ENCODE results near the gene MORF4L1.
"Not testable (repeated sequence)": the region's sequence is repeated elsewhere in the genome, so short reads cannot be mapped to it uniquely, and the experiment has no call there.

Gene MORF4L1

DNA sequence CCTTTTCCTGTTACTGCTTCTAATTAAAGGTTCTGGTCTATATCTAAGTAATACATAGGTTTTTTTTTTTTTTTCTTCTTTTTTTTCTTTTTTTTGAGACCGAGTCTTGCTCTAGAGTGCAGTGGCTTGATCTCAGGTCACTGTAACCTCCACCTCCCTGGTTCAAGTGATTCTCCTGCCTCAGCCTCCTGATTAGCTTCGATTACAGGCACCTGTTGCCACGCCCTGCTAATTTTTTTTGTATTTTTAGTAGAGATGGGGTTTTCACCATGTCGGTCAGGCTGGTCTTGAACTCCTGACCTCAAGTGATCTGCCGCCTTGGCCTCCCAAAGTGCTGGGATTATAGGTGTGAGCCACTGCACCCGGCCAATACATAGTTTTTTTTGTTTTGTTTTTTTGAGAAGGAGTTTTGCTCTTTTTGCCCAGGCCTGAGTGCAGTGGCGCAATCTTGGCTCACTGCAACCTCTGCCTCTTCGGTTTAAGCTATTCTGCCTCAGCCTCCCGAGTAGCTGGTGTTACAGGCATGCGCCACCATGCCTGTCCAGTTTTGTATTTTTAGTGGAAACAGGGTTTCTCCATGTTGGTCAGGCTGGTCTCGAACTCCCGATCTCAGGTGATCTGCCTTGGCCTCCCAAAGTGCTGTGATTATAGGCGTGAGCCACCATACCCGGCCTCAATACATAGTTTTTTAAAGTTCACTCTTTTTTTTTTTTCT lies 28.3 kb downstream of the MORF4L1 start:
- DNase-seq (ENCODE audit: low read depth in 1 of 2, low spot score in 1 of 2), result not testable (repeated sequence)

DNA sequence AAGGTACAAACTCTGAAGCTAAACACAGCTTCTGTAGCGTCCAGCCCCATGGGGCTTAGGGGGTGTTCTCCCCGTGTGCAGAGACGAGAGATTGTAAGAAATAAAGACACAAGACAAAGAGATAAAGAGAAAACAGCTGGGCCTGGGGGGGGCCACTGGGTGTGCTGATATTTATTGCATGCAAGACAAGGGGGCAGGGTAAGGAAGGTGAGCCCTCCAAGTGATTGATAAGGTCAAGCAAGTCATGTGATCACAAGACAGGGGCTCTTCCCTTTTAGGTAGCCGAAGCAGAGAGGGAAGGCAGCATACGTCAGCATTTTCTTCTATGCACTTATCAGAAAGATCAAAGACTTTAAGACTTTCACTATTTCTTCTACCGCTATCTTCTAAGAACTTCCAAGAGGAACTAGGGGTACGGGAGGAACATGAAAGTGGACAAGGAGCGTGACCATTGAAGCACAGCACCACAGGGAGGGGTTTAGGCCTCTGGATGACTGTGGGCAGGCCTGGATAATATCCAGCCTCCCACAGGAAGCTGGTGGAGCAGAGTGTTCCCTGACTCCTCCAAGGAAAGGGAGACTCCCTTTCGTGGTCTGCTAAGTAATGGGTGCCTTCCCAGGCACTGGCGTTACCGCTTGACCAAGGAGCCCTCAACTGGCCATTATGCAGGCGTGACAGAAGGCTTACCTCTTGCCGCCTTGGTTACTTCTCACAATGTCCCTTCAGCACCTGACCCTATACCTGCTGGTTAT lies 29.8 kb downstream of the MORF4L1 start:
- DNase-seq (ENCODE audit: low read depth in 1 of 2, low spot score in 1 of 2), result not testable (repeated sequence)

DNA sequence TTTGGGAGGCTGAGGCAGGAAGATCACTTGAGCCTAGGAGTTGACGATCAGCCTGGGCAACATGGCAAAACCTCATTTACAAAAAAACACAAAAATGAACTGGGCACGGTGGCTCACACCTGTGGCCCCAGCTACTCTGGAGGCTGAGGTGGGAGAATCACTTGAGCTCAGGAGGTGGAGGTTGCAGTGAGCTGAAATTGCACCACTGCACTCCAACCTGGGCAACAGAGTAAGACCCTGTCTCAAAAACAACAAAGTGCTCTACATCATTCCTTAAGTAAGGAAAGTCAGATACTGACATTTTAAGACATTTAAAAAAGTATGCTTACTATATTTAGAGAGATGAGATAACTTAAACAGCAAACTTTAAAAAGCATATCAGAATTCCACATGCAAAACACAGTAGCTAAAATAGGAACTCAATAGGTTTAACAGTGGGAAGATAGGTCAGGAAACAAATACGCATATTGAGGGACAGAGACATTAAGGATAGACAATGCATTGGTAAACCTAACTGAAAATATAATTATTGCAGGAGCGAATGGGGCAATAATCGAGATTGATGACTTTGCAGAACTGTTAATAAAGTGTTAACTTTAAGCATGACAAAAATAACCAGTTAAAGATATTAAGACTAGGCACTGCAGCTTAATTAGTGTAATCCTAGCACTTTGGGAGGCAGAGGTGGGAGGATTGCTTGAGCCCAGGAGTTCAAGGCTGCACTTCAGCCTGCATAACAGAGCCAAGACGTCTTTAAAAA lies 32.1 kb downstream of the MORF4L1 start:
- no peak for DNase-seq (ENCODE audit: low read depth in 1 of 2, low spot score in 1 of 2)

DNA sequence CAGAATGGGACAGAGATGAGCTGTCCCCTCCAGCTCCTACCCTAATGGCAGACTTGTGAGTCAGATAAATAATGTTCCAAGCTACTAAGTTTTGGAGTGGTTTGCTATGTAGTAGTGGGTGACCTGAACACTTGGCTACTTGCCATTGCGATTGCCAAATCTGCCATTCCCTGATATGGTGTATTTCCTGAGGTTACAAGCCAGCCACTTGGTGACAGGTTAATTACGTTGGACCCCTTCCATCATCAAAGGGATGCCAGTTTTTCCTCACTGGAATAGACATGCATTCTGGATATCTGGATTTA lies 33.6 kb downstream of the MORF4L1 start:
- no peak for DNase-seq (ENCODE audit: low read depth in 1 of 2, low spot score in 1 of 2)

DNA sequence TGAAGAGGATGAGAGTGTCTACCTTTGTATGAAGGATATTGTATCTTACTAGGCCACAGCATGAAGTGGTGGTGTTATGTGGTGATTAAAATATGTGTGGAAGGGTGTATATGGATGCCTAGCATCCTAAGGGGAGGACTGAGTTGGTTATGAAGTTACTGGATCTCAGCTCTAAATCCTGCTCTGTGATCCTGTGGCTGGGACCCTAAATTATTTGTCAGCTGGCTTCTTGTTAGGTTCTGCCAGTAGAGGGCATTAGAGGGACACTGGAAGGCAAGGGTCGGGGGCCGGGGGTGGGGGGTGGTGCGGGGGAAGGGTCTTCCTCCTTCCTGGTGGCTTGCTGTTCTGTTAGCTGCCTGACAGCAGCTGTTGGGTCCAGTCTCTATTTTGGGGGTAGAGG lies 34.9 kb downstream of the MORF4L1 start:
- DNase-seq (ENCODE audit: low read depth in 1 of 2, low spot score in 1 of 2), result no peak

DNA sequence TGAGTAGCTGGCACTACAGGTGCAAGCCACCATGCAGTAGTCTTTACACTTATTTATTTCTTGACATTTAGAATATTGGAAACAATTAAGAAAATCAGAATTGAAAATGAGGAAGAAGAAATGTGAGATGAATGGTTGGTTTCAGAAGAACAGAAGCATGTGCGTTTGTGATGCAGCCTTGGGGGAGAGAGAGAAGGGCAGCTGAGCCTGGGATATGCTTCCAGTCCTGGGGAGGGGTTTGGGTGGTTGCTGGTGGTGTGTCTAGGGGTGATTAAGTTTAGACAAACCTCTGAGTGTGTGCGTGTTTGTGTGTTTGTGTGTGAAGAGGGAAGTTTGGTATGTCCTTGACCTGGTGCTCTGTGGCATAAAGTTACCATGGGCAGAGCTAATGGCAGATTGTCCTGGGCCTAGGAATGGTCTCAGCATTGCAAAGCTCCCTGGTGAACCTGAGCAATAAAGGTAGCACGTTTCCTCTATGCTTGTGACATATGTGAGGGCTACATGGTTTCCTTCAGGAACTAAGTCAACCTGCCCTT lies 36.5 kb downstream of the MORF4L1 start:
- DNase-seq (ENCODE audit: low read depth in 1 of 2, low spot score in 1 of 2), result no peak

DNA sequence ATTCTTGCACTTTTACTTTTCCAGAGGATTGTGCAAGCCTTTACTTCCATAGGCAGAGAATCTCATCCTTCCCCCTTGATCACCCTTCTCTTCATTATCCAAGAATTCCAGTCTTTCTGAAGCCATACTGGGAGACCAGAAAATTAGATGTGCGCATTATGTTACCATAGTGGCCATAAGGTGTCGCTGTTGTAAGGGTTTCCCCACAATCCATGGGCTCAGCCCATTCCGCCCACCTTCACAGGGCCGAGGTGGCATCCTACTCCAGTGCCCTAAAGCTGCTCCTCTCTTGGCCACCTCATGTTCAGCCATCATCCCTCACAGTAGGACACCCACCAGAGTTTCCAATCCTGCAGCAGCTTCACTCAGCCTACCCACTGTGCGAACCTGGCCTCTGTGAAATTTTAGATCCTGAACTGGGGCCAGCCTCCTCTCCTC lies 37.1 kb downstream of the MORF4L1 start:
- DNase-seq (ENCODE audit: low read depth in 1 of 2, low spot score in 1 of 2), result no peak

DNA sequence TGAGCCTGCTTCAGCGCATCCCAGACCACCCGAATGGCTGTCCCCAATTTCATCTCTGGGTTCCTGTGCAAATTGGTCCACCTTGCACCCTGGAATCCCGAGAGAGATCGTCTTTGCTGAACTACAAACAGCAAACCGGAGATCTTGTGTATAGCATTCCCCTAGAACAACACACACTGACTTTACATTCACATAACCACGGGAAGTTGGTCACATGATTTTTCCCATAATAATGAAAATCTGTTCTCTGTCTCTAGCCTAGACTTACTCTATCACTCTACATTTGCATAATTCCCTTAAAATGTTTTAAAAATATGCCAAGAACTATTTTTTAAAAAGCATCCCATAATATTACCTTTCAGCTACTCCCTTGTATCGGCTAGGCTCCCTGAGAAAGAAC lies 37.6 kb downstream of the MORF4L1 start:
- no peak for DNase-seq (ENCODE audit: low read depth in 1 of 2, low spot score in 1 of 2)

DNA sequence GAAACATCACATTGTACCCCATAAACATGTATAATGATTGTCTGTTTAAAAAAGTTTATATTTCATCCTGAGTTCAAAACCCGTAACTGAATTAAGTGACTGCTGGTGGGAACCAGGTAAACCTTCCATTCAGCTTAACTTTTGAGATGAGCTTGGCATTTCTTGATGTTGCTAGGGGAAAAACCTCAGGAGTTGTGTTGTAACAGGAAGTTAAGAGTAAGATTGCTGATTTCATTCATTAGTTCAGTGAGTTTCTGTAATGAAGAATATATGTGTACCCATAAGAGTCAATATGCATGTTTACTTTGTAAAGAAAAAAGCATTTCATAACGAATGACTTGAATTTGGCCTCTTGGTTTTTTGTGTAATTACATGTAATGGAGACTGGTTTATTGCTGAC lies 39.6 kb downstream of the MORF4L1 start:
- no peak for DNase-seq (ENCODE audit: low read depth in 1 of 2, low spot score in 1 of 2)

DNA sequence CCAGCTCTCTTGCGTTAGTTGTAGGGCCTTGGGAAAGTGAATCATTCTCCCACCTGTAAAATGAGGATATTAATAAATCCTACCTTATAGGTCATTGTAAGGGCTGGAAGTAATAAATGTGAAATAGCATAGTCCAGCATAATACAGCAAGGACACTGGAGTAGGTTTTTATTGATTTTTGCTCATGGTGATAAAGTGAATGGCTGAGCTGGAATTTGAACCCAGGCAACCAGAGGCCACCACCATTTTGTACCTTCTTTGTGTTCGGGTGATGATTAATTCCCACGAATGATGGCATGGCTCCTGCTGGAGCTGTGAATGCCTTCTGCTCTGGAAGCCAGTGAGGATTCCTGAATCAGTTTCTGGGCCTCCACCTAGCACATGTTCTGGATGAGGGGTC lies 40.3 kb downstream of the MORF4L1 start:
- no peak for DNase-seq (ENCODE audit: low read depth in 1 of 2, low spot score in 1 of 2)

DNA sequence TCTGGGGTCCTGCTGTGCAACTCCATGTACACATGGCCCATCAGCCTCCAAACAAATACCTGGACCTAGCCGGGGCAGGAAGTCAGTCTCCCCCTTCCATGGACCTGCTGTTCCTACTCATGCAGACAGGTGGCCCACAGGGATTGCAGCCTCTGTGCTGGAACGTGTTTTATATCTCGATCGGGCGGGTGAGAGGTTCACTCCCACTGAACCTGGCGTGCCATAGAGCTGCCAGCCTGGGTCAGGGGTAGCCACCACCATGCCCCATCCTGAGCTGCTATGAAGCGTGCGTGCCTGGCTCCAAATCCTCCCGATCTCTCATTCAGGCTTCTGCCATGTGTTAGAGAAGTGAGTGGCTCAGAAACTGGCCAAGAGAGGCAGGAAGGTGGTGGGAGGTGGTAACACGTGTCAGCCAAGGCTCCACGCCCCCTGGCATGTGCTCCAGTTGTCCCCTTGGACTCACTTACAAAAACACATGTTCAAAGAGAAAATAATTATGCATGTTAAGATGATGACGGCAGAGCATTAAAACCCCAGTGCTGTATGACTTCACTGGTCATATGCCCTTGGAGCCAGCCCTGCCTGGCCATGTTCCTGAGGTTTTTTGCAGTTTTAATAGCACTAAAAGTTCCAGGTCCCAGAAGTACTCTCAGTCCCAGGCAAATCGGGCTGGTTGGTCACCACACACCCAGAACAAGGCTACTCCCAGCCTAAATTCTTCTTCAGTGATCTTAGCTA lies 41.5 kb downstream of the MORF4L1 start:
- no peak for DNase-seq (ENCODE audit: low read depth in 1 of 2, low spot score in 1 of 2)

DNA sequence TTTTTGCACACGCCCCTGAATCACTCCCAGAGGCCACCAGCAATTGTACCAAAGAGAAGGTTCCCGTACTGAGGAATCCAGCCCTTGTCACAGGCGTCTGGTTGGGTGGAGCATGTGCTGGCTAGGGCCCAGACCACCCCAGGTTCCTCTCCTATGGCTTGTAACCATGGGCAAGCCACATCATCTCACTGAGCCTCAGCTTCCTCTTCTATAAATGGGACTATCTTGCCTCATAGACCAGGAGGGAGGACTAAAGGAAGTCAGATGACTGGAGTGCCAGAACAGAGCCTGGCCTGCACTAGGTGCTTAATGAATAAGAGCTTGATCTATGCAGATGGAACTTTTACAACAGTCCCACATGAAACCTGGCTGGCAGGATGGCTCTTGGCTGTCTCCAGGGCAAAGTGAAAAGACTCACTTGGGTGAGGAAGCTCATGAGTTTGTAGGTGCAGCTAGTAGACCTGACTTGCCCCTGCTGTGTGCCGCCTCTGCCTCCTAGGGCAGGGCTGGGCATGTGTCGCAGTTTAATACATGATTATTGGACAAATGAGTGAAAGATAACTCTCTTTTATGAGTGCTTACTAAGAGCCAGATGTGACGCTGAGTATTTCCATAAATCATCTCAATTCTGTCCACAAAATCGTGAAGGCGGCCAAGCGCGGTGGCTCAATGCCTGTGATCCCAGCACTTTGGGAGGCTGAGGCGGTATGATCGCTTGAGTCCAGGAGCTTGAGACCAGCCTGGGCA lies 42.8 kb downstream of the MORF4L1 start:
- no peak for DNase-seq (ENCODE audit: low read depth in 1 of 2, low spot score in 1 of 2)

DNA sequence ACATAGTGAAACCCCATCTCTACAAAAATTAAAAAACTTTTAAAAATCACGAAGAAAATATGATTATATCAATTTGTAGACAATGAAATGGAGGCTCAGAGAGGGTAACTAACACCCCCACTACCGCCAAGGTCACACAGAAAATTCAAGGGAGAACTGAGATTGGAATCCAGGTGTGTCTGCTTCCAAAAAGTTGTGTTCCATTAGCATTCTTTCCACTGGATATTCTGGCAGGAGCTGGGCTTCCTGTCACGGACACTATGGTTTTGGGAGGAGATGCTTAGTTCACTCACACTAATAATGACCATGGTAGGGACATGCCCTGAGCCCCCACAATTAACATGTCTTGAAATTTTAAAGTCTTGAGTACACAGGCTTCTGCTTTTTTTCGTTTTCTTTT lies 43.4 kb downstream of the MORF4L1 start:
- DNase-seq (ENCODE audit: low read depth in 1 of 2, low spot score in 1 of 2), result no peak

DNA sequence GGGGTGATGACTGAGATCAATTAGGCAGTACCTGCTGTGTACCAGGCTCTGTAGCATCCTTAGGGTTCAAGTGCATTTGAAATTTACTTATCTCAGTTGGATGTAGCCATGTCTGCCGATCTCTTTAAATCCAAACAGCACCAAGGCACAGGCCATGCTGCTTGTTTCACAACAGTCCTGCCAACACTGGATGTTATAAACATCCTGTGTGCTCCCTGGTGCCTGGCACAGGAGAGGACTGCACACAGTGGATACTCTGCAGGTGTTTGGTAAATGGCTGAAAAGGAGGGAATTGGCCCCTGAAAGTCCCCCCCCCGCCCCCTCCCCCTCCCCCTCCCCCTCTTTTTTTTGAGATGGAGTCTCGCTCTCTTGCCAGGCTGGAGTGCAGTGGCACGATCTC lies 45.2 kb downstream of the MORF4L1 start:
- no peak for DNase-seq (ENCODE audit: low read depth in 1 of 2, low spot score in 1 of 2)

DNA sequence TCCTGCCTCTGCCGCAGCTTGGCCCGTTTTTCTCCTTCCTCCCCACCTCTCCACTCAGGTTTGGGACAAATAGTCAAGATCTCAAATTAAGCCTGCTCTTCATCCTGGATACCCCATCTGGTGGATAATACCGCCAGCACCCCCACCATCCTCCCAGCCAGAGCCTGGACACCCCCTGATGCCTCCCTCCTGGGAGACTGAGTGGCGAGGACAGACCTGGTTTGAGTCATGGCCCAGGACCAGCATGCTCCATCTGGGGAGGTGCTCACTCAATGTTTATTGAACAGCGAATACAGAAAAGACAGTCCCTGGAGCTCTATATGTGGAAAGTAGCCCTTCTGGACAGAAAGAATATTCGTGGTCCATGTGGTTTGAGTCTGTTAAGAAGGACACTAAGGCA lies 48.8 kb downstream of the MORF4L1 start:
- no peak for DNase-seq (ENCODE audit: low read depth in 1 of 2, low spot score in 1 of 2)

DNA sequence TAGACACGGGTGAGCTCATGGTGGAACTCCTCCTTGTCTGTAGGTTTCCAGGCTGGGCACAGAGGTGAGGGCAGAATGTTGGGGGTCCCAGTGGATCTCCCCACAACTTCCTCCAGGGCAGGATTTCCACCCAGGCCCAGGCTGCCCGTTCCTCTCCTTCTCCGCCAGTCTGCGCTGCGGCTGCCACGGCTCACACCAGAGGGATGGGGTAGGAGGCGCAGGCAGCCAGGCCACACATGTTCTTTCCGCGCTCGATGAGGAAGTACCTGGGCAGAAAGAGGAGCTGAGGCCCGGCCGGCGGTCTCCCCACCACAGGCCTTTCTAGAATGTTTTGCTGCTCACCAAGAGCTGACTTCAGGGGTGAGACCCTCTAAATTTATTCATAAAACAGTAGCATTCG lies 49.2 kb downstream of the MORF4L1 start:
- no peak for DNase-seq (ENCODE audit: low read depth in 1 of 2, low spot score in 1 of 2)

DNA sequence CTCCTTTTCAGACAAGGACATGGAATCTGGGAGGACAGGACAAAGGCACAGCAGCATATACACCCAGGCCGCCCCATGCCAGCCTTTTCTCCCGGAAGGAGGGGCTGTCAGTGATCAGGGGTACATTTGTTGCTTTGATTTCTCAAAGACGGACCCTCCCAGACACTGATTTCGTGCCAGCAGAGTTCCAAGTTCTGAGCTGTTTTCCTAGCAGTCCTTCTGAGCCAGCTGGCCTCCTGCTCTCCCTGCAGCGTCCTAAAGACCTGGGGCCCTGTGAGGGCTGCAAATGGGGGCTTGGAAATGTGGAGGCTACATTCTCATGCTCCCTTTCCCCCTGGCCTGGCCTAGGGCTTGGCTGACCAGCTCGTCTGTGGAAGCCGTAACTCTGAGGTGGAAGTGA lies 49.8 kb downstream of the MORF4L1 start:
- DNase-seq (ENCODE audit: low read depth in 1 of 2, low spot score in 1 of 2), result no peak

DNA sequence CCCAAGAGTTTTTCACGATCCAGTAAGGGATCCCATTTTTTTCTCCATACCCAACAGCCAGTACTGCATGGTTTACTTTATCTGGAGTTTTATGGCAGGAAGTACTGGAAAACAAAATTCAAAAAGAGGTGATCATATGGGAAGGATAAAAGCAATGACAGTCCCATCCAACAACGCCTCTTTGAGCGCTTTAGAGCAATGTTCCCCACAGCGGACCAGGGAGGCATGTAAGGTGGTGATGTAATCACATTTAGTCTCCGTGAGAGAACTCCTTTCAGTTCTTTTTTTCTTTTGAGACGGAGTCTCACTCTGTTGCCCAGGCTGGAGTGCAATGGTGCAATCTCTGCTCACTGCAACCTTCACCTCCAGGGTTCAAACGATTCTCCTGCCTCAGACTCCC lies 50.3 kb downstream of the MORF4L1 start:
- DNase-seq (ENCODE audit: low read depth in 1 of 2, low spot score in 1 of 2), result no peak

DNA sequence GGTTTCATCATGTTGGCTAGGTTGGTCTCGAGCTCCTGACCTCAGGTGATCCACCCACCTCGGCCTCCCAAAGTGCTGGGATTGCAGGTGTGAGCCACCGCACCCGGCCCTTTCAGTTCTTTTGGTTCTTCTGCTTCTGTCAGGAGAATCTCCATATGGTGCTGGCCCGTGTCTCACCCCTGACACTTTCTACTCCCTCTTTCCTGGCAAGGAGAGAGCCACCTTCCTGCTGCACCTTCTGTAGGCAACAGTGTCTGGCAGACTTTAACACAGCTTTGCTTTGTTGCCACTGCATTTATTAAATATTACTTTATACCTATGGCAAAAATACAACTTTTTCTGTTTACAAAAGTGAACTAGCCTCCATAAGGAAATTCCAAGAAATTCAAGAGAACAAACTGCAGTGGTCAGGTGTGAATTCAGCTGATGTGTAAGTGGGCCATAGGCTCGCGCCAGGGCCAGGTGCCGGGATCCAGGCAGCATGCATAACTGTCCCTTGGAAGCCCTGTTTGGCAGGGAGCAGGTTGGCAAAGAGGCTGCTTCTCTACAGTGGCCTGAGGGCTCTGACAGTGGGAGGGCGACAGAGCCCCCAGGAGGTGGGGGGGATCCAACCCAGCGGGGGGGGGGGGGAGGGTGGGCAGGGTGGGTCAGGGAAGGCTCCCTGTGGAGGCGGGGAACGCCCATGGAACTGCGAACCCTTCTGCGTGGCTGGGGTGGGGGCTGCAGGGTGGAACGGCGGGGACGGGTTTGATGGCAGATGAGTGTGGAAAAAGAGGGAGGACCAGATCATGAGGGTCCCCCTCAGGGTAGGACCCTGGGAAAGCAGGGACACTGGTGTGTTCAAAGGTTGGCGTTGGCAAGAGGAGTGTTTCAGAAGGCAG lies 51.0 kb downstream of the MORF4L1 start:
- no peak for DNase-seq (ENCODE audit: low read depth in 1 of 2, low spot score in 1 of 2)

Measured in stimulated activated CD4-positive, alpha-beta T cell treated with anti-CD3 and anti-CD28 coated beads, Interleukin-15, amount 100 ng/mL, for 1 hour (primary cell).